22Rv1 (cell line): Measurements from ENCODE around the gene BTNL9.

Experiments used
- CTCF ChIP-seq: fragments of 450-650 bp; IDR thresholded peaks from 2 replicates; pipeline ENCODE4 v1.5.1; 2017; ENCODE audit warnings: mild to moderate bottlenecking
- ZFX ChIP-seq: fragments of 450-650 bp; IDR thresholded peaks from 2 replicates; pipeline ENCODE4 v1.6.1; 2017; ENCODE audit warnings: antibody characterized with exemption, borderline replicate concordance

- no peak for TF ChIP-seq CTCF
- no peak for TF ChIP-seq ZFX
Measured at GRCh38 chr5:181028032-181028819, 11.8 kb upstream of the BTNL9 start.
